ENCODE measurements around the gene AKT2.

AKT2 gene

DNA sequence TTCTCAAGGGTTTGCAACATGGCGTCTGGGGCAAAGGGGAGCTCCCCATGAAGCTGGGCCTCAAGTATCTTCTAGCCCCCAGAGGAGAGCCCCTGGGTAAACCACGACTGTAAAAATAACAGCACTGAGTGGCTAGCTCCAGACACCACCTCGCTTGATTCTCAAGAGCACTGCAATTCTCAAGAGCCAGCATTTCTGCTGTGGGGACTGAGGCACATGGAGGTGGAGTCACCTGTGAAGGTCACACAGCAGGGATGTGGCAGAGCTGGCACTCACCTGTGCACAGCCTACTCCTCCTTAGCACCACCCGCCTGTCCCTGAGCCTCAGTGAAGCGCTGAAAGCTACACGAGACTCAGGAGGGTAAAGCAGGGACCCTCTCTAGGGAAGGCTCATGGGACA, 38.0 kb downstream of the AKT2 start:
- Histone ChIP-seq H3K27ac (ENCODE audit: low read length) (no peak overlapping the region), H3K36me3 (ENCODE audit: control insufficient read depth, low read depth, low read length) (peaks cover under 1% of the 10 kb centered on the region), H3K27me3 (ENCODE audit: control insufficient read depth, insufficient read depth, low read length) (no peaks in the 10 kb centered on the region), H3K4me3 (ENCODE audit: low read length) (no peak overlapping the region), H3K9me3 (ENCODE audit: control insufficient read depth, low read depth, low read length) (no peaks in the 10 kb centered on the region), H3K9ac (ENCODE audit: low read length) (no peak overlapping the region), H3K4me1 (ENCODE audit: control insufficient read depth, low read depth, low read length) (no peaks in the 10 kb centered on the region)

DNA sequence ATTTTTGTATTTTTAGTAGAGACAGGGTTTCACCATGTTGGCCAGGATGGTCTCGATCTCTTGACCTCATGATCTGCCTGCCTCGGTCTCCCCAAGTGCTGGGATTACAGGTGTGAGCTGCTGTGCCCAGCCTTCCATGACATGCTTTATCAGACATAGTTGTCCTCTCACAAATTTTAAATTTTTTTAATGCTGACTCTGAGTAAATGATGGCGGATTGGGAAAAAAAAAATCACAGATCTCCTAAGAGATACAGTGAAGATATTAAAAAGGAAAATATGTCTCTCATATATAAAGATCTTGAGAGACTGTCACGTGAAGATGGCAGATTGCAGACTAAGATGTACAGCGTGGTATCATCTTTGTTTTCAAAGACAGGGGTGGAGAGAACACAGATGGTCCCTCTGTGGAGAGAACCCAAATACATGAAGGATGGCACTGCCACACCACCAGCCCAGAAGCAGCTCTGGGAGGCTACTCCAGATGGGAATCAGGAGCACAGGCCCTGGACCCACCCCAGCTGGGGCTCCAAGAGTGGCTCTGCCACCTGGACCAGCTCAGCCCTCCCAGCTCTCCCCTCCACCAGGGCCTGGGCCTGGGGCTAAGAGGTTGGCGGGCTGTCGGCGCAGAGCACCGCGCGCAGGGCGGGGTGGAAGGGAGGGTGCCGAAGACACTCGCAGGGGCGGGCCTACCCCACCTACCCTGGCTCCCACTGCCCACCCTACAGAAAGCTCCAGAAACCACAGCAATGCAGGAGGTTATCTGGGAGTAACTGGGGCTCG, 38.7 kb downstream of the AKT2 start:
- peaks cover 6% of the 10 kb centered on the region for H3K36me3 ChIP-seq (ENCODE audit: control insufficient read depth, low read depth, low read length)
- H3K9ac ChIP-seq (ENCODE audit: low read length): no peak overlapping the region
- no peaks in the 10 kb centered on the region for H3K4me1 ChIP-seq (ENCODE audit: control insufficient read depth, low read depth, low read length)
- no peaks in the 10 kb centered on the region for H3K9me3 ChIP-seq (ENCODE audit: control insufficient read depth, low read depth, low read length)
- H3K27ac ChIP-seq (ENCODE audit: low read length): no peak overlapping the region
- no peaks in the 10 kb centered on the region for H3K27me3 ChIP-seq (ENCODE audit: control insufficient read depth, insufficient read depth, low read length)
- no peak overlapping the region for H3K4me3 ChIP-seq (ENCODE audit: low read length)

GRCh38 chr19:40245506-40246128, 39.5 kb downstream of the AKT2 start:
- no peak overlapping the region for H3K4me3 ChIP-seq (ENCODE audit: low read length)
- no peak overlapping the region for H3K27ac ChIP-seq (ENCODE audit: low read length)
- H3K4me1 ChIP-seq (ENCODE audit: control insufficient read depth, low read depth, low read length): no peaks in the 10 kb centered on the region
- H3K36me3 ChIP-seq (ENCODE audit: control insufficient read depth, low read depth, low read length): peaks cover 8% of the 10 kb centered on the region
- no peaks in the 10 kb centered on the region for H3K27me3 ChIP-seq (ENCODE audit: control insufficient read depth, insufficient read depth, low read length)
- no peaks in the 10 kb centered on the region for H3K9me3 ChIP-seq (ENCODE audit: control insufficient read depth, low read depth, low read length)
- H3K9ac ChIP-seq (ENCODE audit: low read length): no peak overlapping the region

DNA sequence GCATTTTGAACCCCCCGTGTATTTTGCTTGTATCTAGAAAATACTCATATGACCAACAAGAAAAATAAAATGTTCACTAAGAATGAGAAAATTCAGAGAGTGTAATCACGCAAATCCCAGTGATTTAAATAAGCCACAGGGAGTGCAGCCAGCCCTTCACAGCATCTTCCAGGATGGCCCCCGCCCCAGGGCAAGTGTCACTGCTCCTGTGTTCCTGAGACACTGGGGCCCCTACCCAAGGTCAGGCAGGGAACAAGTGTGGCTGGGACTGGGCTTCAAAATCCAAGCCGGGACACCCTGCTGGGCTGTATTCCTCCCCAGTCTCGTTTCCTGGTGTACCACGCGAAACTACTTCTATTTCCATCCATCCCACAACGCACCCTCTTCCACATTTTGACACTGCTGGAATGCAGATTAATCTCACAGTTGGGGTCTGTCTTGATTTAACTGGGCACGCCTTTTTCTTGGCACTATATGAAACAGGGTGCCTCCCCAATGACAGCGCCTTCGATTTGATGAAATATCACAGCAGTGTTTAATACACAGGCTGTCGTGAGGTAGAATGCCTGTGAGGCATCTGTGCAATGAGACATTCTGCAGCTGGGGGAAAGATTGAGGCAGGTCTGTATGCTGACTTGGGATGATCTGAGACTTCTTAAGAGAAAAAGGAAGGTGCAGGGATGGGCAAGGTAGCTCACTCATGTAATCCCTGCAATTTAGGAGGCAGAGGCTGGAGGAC, 40.4 kb downstream of the AKT2 start:
- Histone ChIP-seq H3K9ac (ENCODE audit: low read length) (no peak overlapping the region), H3K27me3 (ENCODE audit: control insufficient read depth, insufficient read depth, low read length) (no peaks in the 10 kb centered on the region), H3K27ac (ENCODE audit: low read length) (no peak overlapping the region), H3K9me3 (ENCODE audit: control insufficient read depth, low read depth, low read length) (no peaks in the 10 kb centered on the region), H3K36me3 (ENCODE audit: control insufficient read depth, low read depth, low read length) (peaks cover 16% of the 10 kb centered on the region), H3K4me3 (ENCODE audit: low read length) (no peak overlapping the region), H3K4me1 (ENCODE audit: control insufficient read depth, low read depth, low read length) (no peaks in the 10 kb centered on the region)

DNA sequence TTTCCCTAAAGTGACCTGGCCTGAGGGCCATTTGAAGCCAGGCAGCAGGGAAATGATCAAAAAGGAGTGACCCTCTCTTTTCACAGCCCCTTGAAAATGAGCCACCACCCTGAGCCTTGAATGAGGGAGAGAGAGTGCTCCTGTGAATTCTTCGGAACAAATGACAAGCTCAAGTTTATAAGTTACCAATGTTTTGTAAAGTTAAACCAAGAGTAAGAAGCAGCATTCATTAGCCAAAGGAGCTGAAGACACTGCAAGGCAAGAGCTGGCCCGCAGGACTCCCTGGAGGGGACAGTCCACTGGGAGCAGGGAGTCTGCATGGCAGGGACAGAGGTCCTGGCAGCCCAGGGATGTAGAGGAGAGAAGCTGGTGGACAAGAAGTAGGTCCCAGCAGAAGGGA, 42.0 kb downstream of the AKT2 start:
- Histone ChIP-seq H3K9ac (ENCODE audit: low read length) (no peak overlapping the region), H3K4me3 (ENCODE audit: low read length) (no peak overlapping the region)

DNA sequence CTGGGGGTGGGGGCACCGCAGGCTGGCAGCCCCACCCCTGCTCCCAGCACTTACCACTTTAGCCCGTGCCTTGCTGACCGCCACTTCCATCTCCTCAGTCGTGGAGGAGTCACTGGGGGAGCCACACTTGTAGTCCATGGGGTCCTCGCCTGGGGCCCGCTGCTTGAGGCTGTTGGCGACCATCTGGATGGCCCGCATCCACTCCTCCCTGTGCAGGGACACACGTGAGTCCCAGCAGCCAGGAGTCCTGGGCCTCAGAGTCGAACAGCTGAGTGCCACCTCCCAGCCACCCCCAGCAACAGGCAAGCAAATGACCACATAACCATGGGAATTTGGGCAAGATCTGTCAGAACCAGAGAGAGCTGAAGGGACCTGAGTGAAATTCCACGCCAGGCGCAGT, 42.7 kb downstream of the AKT2 start:
- peaks cover 31% of the 10 kb centered on the region for H3K36me3 ChIP-seq (ENCODE audit: control insufficient read depth, low read depth, low read length)
- no peak overlapping the region for H3K27ac ChIP-seq (ENCODE audit: low read length)
- no peaks in the 10 kb centered on the region for H3K27me3 ChIP-seq (ENCODE audit: control insufficient read depth, insufficient read depth, low read length)
- no peaks in the 10 kb centered on the region for H3K9me3 ChIP-seq (ENCODE audit: control insufficient read depth, low read depth, low read length)
- no peak overlapping the region for H3K4me3 ChIP-seq (ENCODE audit: low read length)
- no peaks in the 10 kb centered on the region for H3K4me1 ChIP-seq (ENCODE audit: control insufficient read depth, low read depth, low read length)
- no peak overlapping the region for H3K9ac ChIP-seq (ENCODE audit: low read length)

More for the DNA sequence above, 42.0 kb downstream of the AKT2 start:
- no peaks in the 10 kb centered on the region for H3K27me3 ChIP-seq (ENCODE audit: control insufficient read depth, insufficient read depth, low read length)
- no peaks in the 10 kb centered on the region for H3K4me1 ChIP-seq (ENCODE audit: control insufficient read depth, low read depth, low read length)
- H3K36me3 ChIP-seq (ENCODE audit: control insufficient read depth, low read depth, low read length): peaks cover 27% of the 10 kb centered on the region
- H3K9me3 ChIP-seq (ENCODE audit: control insufficient read depth, low read depth, low read length): no peaks in the 10 kb centered on the region
- H3K27ac ChIP-seq (ENCODE audit: low read length): no peak overlapping the region

GRCh38 chr19:40241809-40242384, 43.2 kb downstream of the AKT2 start:
- no peaks in the 10 kb centered on the region for H3K9me3 ChIP-seq (ENCODE audit: control insufficient read depth, low read depth, low read length)
- H3K27ac ChIP-seq (ENCODE audit: low read length): no peak overlapping the region
- H3K36me3 ChIP-seq (ENCODE audit: control insufficient read depth, low read depth, low read length): peaks cover 33% of the 10 kb centered on the region
- H3K9ac ChIP-seq (ENCODE audit: low read length): no peak overlapping the region
- H3K4me1 ChIP-seq (ENCODE audit: control insufficient read depth, low read depth, low read length): no peaks in the 10 kb centered on the region
- no peaks in the 10 kb centered on the region for H3K27me3 ChIP-seq (ENCODE audit: control insufficient read depth, insufficient read depth, low read length)
- H3K4me3 ChIP-seq (ENCODE audit: low read length): no peak overlapping the region

DNA sequence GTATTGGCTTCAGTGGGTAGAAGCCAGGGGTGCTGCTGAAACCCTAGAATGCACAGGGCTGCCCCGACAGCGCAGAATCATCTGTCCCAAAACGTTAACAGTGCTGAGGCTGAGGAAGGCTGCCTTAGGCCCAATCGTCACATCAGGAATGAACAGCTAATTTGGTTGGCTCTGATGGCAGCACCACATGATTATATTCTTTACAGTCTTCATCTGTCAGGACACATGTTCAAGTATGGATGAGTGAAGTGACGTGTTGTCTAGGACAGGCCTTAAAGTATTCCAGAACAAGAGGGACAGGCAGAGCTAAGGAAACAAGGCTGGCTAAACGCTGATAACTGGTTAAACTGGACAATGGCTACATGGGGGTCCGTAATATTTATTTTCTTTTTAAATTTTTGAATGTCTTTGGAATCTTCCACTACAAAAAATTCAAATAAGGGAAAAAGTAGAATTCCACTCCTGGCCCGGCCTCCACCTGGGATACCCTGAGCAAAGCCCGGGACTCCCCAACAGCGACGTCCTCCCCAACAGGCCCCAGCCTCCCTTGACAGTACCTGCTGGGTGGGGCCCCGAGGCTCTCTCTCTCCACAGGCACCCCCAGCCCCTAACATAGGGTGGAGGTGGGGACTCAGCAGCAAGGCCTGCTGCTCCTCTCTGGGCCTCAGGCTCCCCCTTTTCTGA, 43.9 kb downstream of the AKT2 start:
- Histone ChIP-seq H3K4me1 (ENCODE audit: control insufficient read depth, low read depth, low read length) (no peaks in the 10 kb centered on the region), H3K36me3 (ENCODE audit: control insufficient read depth, low read depth, low read length) (peaks cover 40% of the 10 kb centered on the region), H3K9me3 (ENCODE audit: control insufficient read depth, low read depth, low read length) (no peaks in the 10 kb centered on the region), H3K27me3 (ENCODE audit: control insufficient read depth, insufficient read depth, low read length) (no peaks in the 10 kb centered on the region), H3K27ac (ENCODE audit: low read length) (no peak overlapping the region), H3K9ac (ENCODE audit: low read length) (no peak overlapping the region), H3K4me3 (ENCODE audit: low read length) (no peak overlapping the region)

GRCh38 chr19:40240332-40240731, 44.8 kb downstream of the AKT2 start:
- Histone ChIP-seq H3K9ac (ENCODE audit: low read length) (no peak overlapping the region), H3K36me3 (ENCODE audit: control insufficient read depth, low read depth, low read length) (peaks cover 42% of the 10 kb centered on the region), H3K4me1 (ENCODE audit: control insufficient read depth, low read depth, low read length) (no peaks in the 10 kb centered on the region), H3K9me3 (ENCODE audit: control insufficient read depth, low read depth, low read length) (no peaks in the 10 kb centered on the region), H3K27me3 (ENCODE audit: control insufficient read depth, insufficient read depth, low read length) (no peaks in the 10 kb centered on the region), H3K4me3 (ENCODE audit: low read length) (no peak overlapping the region), H3K27ac (ENCODE audit: low read length) (no peak overlapping the region)

- H3K36me3 ChIP-seq (ENCODE audit: control insufficient read depth, low read depth, low read length): peaks cover 47% of the 10 kb centered on the region
Measured at GRCh38 chr19:40239415-40240226, 45.5 kb downstream of the AKT2 start.

More at GRCh38 chr19:40239415-40240226, 45.5 kb downstream of the AKT2 start:
- no peak overlapping the region for H3K4me3 ChIP-seq (ENCODE audit: low read length)
- H3K9me3 ChIP-seq (ENCODE audit: control insufficient read depth, low read depth, low read length): no peaks in the 10 kb centered on the region
- H3K4me1 ChIP-seq (ENCODE audit: control insufficient read depth, low read depth, low read length): no peaks in the 10 kb centered on the region
- no peaks in the 10 kb centered on the region for H3K27me3 ChIP-seq (ENCODE audit: control insufficient read depth, insufficient read depth, low read length)
- H3K27ac ChIP-seq (ENCODE audit: low read length): no peak overlapping the region
- no peak overlapping the region for H3K9ac ChIP-seq (ENCODE audit: low read length)
